ENCODE data around the gene EPN2.
A peak's percentile ranks its signal among the peaks of the same experiment; 100 is the strongest.

Gene EPN2

GRCh38 chr17:19378416-19379360 lies 141.5 kb downstream of the EPN2 start, which contains the start of gene MAPK7:
Gene MAPK7, plus strand, starts transcription at chr17:19378498. Its CDS starts 403 bp downstream, at chr17:19378901.
- Histone ChIP-seq H3K9ac (ENCODE audit: low read depth, low read length) (peak within 1 kb of the TSS; percentile 91), H3K4me3 (ENCODE audit: low read length) (peak within 1 kb of the TSS; percentile 89), H3K36me3 (ENCODE audit: insufficient read depth, low read length) (peaks cover 38% of the 10 kb centered on the region), H3K9me3 (replicated peaks; ENCODE audit: low read length) (no peaks in the 10 kb centered on the region), H3K4me1 (ENCODE audit: control insufficient read depth, insufficient read depth, low read length) (peaks cover 13% of the 10 kb centered on the region), H3K27me3 (ENCODE audit: control insufficient read depth, insufficient read depth, low read length) (no peaks in the 10 kb centered on the region), H3K4me2 (ENCODE audit: low read length) (peak within 1 kb of the TSS; percentile 92)

- H3K9me3 ChIP-seq (replicated peaks; ENCODE audit: low read length): no peaks in the 10 kb centered on the region
- peak overlapping the region; percentile 88 for H3K9ac ChIP-seq (ENCODE audit: low read depth, low read length)
- peaks cover 21% of the 10 kb centered on the region for H3K4me1 ChIP-seq (ENCODE audit: control insufficient read depth, insufficient read depth, low read length)
- peaks cover 41% of the 10 kb centered on the region for H3K36me3 ChIP-seq (ENCODE audit: insufficient read depth, low read length)
- H3K4me2 ChIP-seq (ENCODE audit: low read length): peak overlapping the region; percentile 92
- H3K4me3 ChIP-seq (ENCODE audit: low read length): peak overlapping the region; percentile 86
- H3K27me3 ChIP-seq (ENCODE audit: control insufficient read depth, insufficient read depth, low read length): no peaks in the 10 kb centered on the region
These were observed 142.3 kb downstream of the EPN2 start for GRCh38 chr17:19379361-19380065.

- no peak overlapping the region for H3K9ac ChIP-seq (ENCODE audit: low read depth, low read length)
- H3K4me3 ChIP-seq (ENCODE audit: low read length): no peak overlapping the region
- H3K27me3 ChIP-seq (ENCODE audit: control insufficient read depth, insufficient read depth, low read length): no peaks in the 10 kb centered on the region
- peaks cover 33% of the 10 kb centered on the region for H3K4me1 ChIP-seq (ENCODE audit: control insufficient read depth, insufficient read depth, low read length)
- H3K9me3 ChIP-seq (replicated peaks; ENCODE audit: low read length): no peaks in the 10 kb centered on the region
- peaks cover 47% of the 10 kb centered on the region for H3K36me3 ChIP-seq (ENCODE audit: insufficient read depth, low read length)
- H3K4me2 ChIP-seq (ENCODE audit: low read length): no peak overlapping the region
These were observed 143.5 kb downstream of the EPN2 start for GRCh38 chr17:19380481-19381301.

GRCh38 chr17:19381361-19381740 lies 144.2 kb downstream of the EPN2 start:
- Histone ChIP-seq H3K27me3 (ENCODE audit: control insufficient read depth, insufficient read depth, low read length) (no peaks in the 10 kb centered on the region), H3K4me1 (ENCODE audit: control insufficient read depth, insufficient read depth, low read length) (peaks cover 38% of the 10 kb centered on the region), H3K4me3 (ENCODE audit: low read length) (no peak overlapping the region), H3K9ac (ENCODE audit: low read depth, low read length) (no peak overlapping the region), H3K36me3 (ENCODE audit: insufficient read depth, low read length) (peaks cover 47% of the 10 kb centered on the region), H3K4me2 (ENCODE audit: low read length) (no peak overlapping the region), H3K9me3 (replicated peaks; ENCODE audit: low read length) (no peaks in the 10 kb centered on the region)

GRCh38 chr17:19381741-19382444 lies 144.7 kb downstream of the EPN2 start:
- peaks cover 43% of the 10 kb centered on the region for H3K4me1 ChIP-seq (ENCODE audit: control insufficient read depth, insufficient read depth, low read length)

GRCh38 chr17:19382531-19383444 lies 145.6 kb downstream of the EPN2 start:
- peaks cover 47% of the 10 kb centered on the region for H3K36me3 ChIP-seq (ENCODE audit: insufficient read depth, low read length)
- H3K9me3 ChIP-seq (replicated peaks; ENCODE audit: low read length): no peaks in the 10 kb centered on the region
- H3K4me2 ChIP-seq (ENCODE audit: low read length): no peak overlapping the region
- no peak overlapping the region for H3K4me3 ChIP-seq (ENCODE audit: low read length)
- H3K9ac ChIP-seq (ENCODE audit: low read depth, low read length): no peak overlapping the region
- H3K27me3 ChIP-seq (ENCODE audit: control insufficient read depth, insufficient read depth, low read length): no peaks in the 10 kb centered on the region
- H3K4me1 ChIP-seq (ENCODE audit: control insufficient read depth, insufficient read depth, low read length): peaks cover 52% of the 10 kb centered on the region

More at GRCh38 chr17:19381741-19382444, 144.7 kb downstream of the EPN2 start:
- H3K4me3 ChIP-seq (ENCODE audit: low read length): no peak overlapping the region
- peaks cover 47% of the 10 kb centered on the region for H3K36me3 ChIP-seq (ENCODE audit: insufficient read depth, low read length)
- no peaks in the 10 kb centered on the region for H3K27me3 ChIP-seq (ENCODE audit: control insufficient read depth, insufficient read depth, low read length)
- no peak overlapping the region for H3K9ac ChIP-seq (ENCODE audit: low read depth, low read length)
- H3K9me3 ChIP-seq (replicated peaks; ENCODE audit: low read length): no peaks in the 10 kb centered on the region
- H3K4me2 ChIP-seq (ENCODE audit: low read length): no peak overlapping the region

- Histone ChIP-seq H3K4me1 (ENCODE audit: control insufficient read depth, insufficient read depth, low read length) (peaks cover 60% of the 10 kb centered on the region), H3K4me3 (ENCODE audit: low read length) (no peak overlapping the region), H3K9ac (ENCODE audit: low read depth, low read length) (no peak overlapping the region), H3K4me2 (ENCODE audit: low read length) (no peak overlapping the region), H3K9me3 (replicated peaks; ENCODE audit: low read length) (no peaks in the 10 kb centered on the region), H3K27me3 (ENCODE audit: control insufficient read depth, insufficient read depth, low read length) (no peaks in the 10 kb centered on the region), H3K36me3 (ENCODE audit: insufficient read depth, low read length) (peaks cover 47% of the 10 kb centered on the region)
These were observed 146.7 kb downstream of the EPN2 start for GRCh38 chr17:19383681-19384470.

GRCh38 chr17:19384723-19385391 lies 147.7 kb downstream of the EPN2 start:
- Histone ChIP-seq H3K9me3 (replicated peaks; ENCODE audit: low read length) (no peaks in the 10 kb centered on the region), H3K9ac (ENCODE audit: low read depth, low read length) (peak overlapping the region; percentile 4), H3K27me3 (ENCODE audit: control insufficient read depth, insufficient read depth, low read length) (no peaks in the 10 kb centered on the region), H3K4me2 (ENCODE audit: low read length) (peak overlapping the region; percentile 12), H3K36me3 (ENCODE audit: insufficient read depth, low read length) (peaks cover 42% of the 10 kb centered on the region), H3K4me1 (ENCODE audit: control insufficient read depth, insufficient read depth, low read length) (peaks cover 54% of the 10 kb centered on the region), H3K4me3 (ENCODE audit: low read length) (no peak overlapping the region)

GRCh38 chr17:19385521-19385983 lies 148.4 kb downstream of the EPN2 start:
- Histone ChIP-seq H3K4me3 (ENCODE audit: low read length) (no peak overlapping the region), H3K4me1 (ENCODE audit: control insufficient read depth, insufficient read depth, low read length) (peaks cover 54% of the 10 kb centered on the region), H3K9me3 (replicated peaks; ENCODE audit: low read length) (no peaks in the 10 kb centered on the region), H3K27me3 (ENCODE audit: control insufficient read depth, insufficient read depth, low read length) (no peaks in the 10 kb centered on the region), H3K9ac (ENCODE audit: low read depth, low read length) (no peak overlapping the region), H3K4me2 (ENCODE audit: low read length) (peak overlapping the region; percentile 12), H3K36me3 (ENCODE audit: insufficient read depth, low read length) (peaks cover 37% of the 10 kb centered on the region)

Measured in skeletal muscle satellite cell (primary cell).